ENCODE results near the gene ENOSF1.

DNA sequence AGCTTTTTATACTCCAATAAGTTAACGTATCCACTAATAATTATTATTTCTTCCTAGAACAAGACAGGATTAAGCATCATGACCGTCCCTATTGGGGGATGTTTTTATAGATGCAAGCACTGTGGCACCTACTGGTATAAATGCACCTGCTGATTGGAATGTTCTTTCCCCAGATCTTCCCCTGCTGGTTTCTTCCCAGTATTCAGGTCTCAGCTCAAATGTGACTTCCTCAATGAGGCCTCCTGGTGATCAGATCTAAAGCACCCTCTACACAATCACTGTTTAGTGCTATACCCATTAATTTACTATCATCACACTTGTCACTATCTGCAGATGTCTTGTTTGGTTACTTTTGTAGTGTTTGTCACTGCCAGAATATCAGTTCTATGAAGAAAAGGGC, 58.9 kb downstream of the ENOSF1 start:
- no peak for TF ChIP-seq EZH2 (IDR thresholded peaks at IDR 0.05)
- no peak for TF ChIP-seq POLR2AphosphoS5 (IDR thresholded peaks at IDR 0.05; ENCODE audit: borderline replicate concordance, low read depth, low read length)
- no peak for TF ChIP-seq FOXP2 (optimal IDR thresholded peaks at IDR 0.05; ENCODE audit: control extremely low read depth, extremely low read length, insufficient read depth)
